PFSK-1 (cell line): ENCODE measurements around the gene FOXO1.

ENCODE experiments used
- FOXP2 ChIP-seq: optimal IDR thresholded peaks from 2 replicates; pipeline ENCODE3; 2011; ENCODE audit warnings: borderline replicate concordance, control low read depth, inconsistent platforms; ENCODE audit not compliant: insufficient read depth; ENCODE audit errors: extremely low read length, extremely low read depth
- POLR2AphosphoS5 ChIP-seq: IDR thresholded peaks from 2 replicates; pipeline ENCODE4 v1.6.1; 2012; ENCODE audit warnings: low read depth, mild to moderate bottlenecking, control low read depth, low read length, moderate library complexity
- SIN3A ChIP-seq: IDR thresholded peaks from 2 replicates; pipeline ENCODE4 v1.6.1; 2012; ENCODE audit warnings: mild to moderate bottlenecking, low read length, moderate library complexity, borderline replicate concordance; ENCODE audit not compliant: insufficient read depth
- TAF1 ChIP-seq: IDR thresholded peaks from 2 replicates; pipeline ENCODE4 v1.6.1; 2012; ENCODE audit warnings: low read length, control low read depth, borderline replicate concordance; ENCODE audit not compliant: insufficient read depth
- TF ChIP-seq, protein P1 (sequence below), 2 experiments: IDR thresholded peaks; 2 replicates each; pipeline versions ENCODE4 v1.6.1 to v1.8.0; 2011 to 2012; ENCODE audit warnings: low read depth in 2 of 2, low read length in 2 of 2, control low read depth in 1 of 2, inconsistent platforms in 1 of 2, mild to moderate bottlenecking in 1 of 2, moderate library complexity in 1 of 2; ENCODE audit not compliant: insufficient read depth in 1 of 2

Gene FOXO1

DNA sequence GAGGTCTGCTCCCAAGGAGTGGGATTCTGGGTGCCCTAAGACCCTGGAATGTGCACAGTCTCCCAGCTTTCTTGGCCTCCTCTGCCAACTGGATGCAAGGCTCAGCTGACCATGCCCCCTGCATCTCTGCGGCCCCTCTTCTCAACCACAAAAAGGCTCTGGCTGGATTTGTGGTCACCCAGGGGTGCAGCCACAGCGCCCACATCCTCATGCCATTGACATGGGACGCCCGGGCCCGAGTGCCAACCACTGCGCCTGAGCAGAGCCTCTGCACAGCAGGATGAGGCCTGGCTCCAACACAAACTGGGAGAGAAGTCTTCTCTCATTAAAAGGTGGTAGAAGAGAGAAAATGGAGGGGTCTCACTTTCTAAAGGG lies 103.5 kb downstream of the FOXO1 start:
- TF ChIP-seq FOXP2: no peak
- TF ChIP-seq SIN3A: no peak
- TF ChIP-seq, protein P1, sequence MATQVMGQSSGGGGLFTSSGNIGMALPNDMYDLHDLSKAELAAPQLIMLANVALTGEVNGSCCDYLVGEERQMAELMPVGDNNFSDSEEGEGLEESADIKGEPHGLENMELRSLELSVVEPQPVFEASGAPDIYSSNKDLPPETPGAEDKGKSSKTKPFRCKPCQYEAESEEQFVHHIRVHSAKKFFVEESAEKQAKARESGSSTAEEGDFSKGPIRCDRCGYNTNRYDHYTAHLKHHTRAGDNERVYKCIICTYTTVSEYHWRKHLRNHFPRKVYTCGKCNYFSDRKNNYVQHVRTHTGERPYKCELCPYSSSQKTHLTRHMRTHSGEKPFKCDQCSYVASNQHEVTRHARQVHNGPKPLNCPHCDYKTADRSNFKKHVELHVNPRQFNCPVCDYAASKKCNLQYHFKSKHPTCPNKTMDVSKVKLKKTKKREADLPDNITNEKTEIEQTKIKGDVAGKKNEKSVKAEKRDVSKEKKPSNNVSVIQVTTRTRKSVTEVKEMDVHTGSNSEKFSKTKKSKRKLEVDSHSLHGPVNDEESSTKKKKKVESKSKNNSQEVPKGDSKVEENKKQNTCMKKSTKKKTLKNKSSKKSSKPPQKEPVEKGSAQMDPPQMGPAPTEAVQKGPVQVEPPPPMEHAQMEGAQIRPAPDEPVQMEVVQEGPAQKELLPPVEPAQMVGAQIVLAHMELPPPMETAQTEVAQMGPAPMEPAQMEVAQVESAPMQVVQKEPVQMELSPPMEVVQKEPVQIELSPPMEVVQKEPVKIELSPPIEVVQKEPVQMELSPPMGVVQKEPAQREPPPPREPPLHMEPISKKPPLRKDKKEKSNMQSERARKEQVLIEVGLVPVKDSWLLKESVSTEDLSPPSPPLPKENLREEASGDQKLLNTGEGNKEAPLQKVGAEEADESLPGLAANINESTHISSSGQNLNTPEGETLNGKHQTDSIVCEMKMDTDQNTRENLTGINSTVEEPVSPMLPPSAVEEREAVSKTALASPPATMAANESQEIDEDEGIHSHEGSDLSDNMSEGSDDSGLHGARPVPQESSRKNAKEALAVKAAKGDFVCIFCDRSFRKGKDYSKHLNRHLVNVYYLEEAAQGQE (IDR thresholded peaks at IDR 0.05; ENCODE audit: insufficient read depth in 1 of 2, low read depth in 2 of 2, low read length in 2 of 2): no peak
- no peak for TF ChIP-seq POLR2AphosphoS5
- no peak for TF ChIP-seq TAF1

DNA sequence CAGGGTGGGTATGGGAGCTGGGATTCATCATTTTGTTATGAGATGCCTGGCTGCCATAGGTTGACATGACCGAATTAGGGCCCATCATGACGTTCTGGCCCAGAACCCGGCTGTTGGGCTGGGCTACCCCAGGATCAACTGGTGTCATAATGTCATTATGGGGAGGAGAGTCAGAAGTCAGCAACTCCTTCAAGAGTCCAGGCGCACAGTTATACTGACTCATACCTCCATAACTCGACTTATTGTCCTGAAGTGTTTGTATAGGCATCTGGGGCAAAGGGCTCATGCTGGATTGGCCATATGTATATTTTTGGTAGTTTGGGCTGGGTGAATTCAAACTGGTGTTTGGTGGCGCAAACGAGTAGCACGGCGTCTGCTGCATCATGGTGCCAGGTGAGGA lies 106.5 kb downstream of the FOXO1 start:
- no peak for TF ChIP-seq TAF1

DNA sequence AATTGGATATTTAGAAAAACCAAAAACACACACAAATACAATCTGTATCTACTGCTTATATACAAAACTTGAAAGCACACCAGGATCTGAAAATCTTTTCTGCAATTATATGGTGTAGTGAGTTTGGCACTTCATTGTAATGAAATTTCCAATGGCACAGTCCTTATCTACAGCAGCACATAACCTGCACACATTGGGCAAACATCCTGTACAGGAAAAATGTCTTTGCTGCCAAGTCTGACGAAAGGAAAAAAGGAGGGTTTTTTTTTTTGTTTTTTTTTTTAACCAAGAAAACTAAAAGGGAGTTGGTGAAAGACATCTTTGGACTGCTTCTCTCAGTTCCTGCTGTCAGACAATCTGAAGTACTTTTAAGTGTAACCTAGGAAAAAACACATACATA lies 107.8 kb downstream of the FOXO1 start:
- no peak for TF ChIP-seq POLR2AphosphoS5
- TF ChIP-seq, protein P1 (IDR thresholded peaks at IDR 0.05; ENCODE audit: insufficient read depth in 1 of 2, low read depth in 2 of 2, low read length in 2 of 2): no peak
- no peak for TF ChIP-seq TAF1
- no peak for TF ChIP-seq FOXP2
- no peak for TF ChIP-seq SIN3A

DNA sequence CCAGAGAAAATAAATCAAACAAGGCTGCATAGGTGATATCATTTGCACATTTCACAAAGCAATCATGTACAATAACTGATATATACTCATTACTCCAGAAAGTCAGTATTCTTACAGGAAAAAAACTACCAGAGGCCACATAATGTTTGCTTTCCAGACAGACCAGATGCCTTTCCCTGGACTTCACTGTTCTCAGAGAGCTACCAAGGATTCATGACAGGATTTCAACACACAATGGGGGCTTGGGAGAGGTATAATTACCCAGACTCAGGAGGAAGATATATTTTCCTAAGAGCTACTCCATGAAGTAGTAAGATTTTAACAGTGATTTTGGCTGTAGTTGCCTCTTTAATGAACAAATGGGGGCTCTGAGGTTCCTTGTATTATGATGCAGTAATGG lies 110.0 kb downstream of the FOXO1 start:
- TF ChIP-seq POLR2AphosphoS5: no peak
- no peak for TF ChIP-seq FOXP2
- TF ChIP-seq TAF1: no peak
- no peak for TF ChIP-seq SIN3A
- TF ChIP-seq, protein P1 (IDR thresholded peaks at IDR 0.05; ENCODE audit: insufficient read depth in 1 of 2, low read depth in 2 of 2, low read length in 2 of 2): no peak

DNA sequence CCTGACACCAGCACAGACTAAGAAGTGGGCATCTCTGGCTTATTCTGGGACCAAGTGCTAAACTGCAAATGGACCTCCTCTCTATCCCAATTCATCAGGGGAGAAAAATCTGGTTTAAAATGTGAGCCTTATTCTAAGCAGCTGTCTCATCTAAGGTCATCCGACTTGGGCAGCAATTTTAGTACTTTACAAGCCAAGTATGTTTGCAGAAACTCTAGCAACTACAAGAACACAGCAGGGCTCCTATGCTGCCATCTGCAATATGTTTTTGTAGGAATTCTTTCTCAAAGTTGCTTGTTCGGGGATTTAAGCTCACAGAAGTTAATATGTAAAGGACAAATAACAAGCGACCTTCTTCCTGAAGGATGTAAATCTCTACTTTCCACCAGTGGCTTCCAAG lies 113.1 kb downstream of the FOXO1 start:
- TF ChIP-seq POLR2AphosphoS5: no peak
- TF ChIP-seq FOXP2: no peak
- TF ChIP-seq TAF1: no peak
- no peak for TF ChIP-seq SIN3A
- TF ChIP-seq, protein P1 (IDR thresholded peaks at IDR 0.05; ENCODE audit: insufficient read depth in 1 of 2, low read depth in 2 of 2, low read length in 2 of 2): no peak

DNA sequence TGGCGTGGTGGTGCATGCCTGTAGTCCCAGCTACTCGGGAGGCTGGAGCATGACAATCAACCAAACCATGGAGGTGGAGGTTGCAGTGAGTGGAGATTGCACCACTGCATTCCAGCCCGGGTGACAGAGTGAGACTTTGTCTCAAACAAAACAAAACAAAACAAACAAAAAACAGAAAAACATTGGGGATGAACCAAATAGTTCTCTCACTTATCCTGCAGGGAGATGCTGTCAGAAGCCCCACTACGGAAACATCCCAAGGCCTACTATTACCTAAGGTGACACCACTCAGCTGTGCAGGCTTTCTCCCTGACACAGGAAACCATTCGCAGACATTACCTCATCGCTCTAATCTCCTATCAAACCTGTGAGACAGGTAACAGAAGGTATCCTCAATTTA lies 113.5 kb downstream of the FOXO1 start:
- TF ChIP-seq SIN3A: no peak
- TF ChIP-seq FOXP2: no peak
- TF ChIP-seq, protein P1 (IDR thresholded peaks at IDR 0.05; ENCODE audit: insufficient read depth in 1 of 2, low read depth in 2 of 2, low read length in 2 of 2): no peak
- no peak for TF ChIP-seq POLR2AphosphoS5
- TF ChIP-seq TAF1: no peak
